HepG2 (cell line): ENCODE data around the gene SLC7A6OS. TPM values are rescaled to one million over a fixed set of nuclear protein-coding genes. Genes with fewer than 3 reads are reported as not detected.

Experiments
- CC2D1A ChIP-seq: sonication (generic); formaldehyde crosslinking; IDR thresholded peaks from 2 replicates; pipeline ENCODE4 v1.8.1; 2023; ENCODE audit warnings: mild to moderate bottlenecking, missing genetic modification reagents
- FOXO1 ChIP-seq: sonication (generic); formaldehyde crosslinking; IDR thresholded peaks from 2 replicates; pipeline ENCODE4 v1.4.0; 2020; ENCODE audit warnings: missing genetic modification reagents
- GTF3A ChIP-seq: sonication (generic); formaldehyde crosslinking; conservative IDR thresholded peaks from 2 replicates; pipeline ENCODE4 v1.4.0; 2020; ENCODE audit warnings: mild to moderate bottlenecking, missing genetic modification reagents
- HNRNPLL ChIP-seq: fragments of 200-400 bp; formaldehyde crosslinking; IDR thresholded peaks from 2 replicates; pipeline ENCODE4 v1.6.1; 2017; ENCODE audit warnings: mild to moderate bottlenecking, low read depth, low read length; ENCODE audit not compliant: poor library complexity, severe bottlenecking
- HOXD1 ChIP-seq: sonication (generic); formaldehyde crosslinking; IDR thresholded peaks from 2 replicates; pipeline ENCODE4 v1.5.0; 2020; ENCODE audit warnings: missing genetic modification reagents
- JARID2 ChIP-seq: sonication (generic); formaldehyde crosslinking; IDR thresholded peaks from 2 replicates; pipeline ENCODE4 v1.8.1; 2023; ENCODE audit warnings: missing genetic modification reagents, inconsistent platforms; ENCODE audit not compliant: insufficient replicate concordance
- MATR3 ChIP-seq: sonication (generic); formaldehyde crosslinking; IDR thresholded peaks from 2 replicates; pipeline ENCODE4 v1.4.0; 2020; ENCODE audit warnings: missing genetic modification reagents
- MTA1 ChIP-seq: sonication (generic); formaldehyde crosslinking; IDR thresholded peaks from 2 replicates; pipeline ENCODE4 v1.4.0; 2020; ENCODE audit warnings: missing genetic modification reagents, mild to moderate bottlenecking, borderline replicate concordance
- MXI1 ChIP-seq: IDR thresholded peaks from 3 replicates; pipeline ENCODE4 v1.6.1; 2012; ENCODE audit warnings: low read depth, low read length, inconsistent platforms, borderline replicate concordance
- NFATC3 ChIP-seq: sonication (generic); formaldehyde crosslinking; IDR thresholded peaks from 2 replicates; pipeline ENCODE4 v1.5.1; 2020; ENCODE audit warnings: mild to moderate bottlenecking, missing genetic modification reagents
- NR2F6 ChIP-seq, 2 experiments: IDR thresholded peaks; 2 replicates each; pipeline ENCODE4 v1.6.1; 2016; ENCODE audit warnings: antibody characterized with exemption in 1 of 2, mild to moderate bottlenecking in 1 of 2
- RCOR2 ChIP-seq: IDR thresholded peaks from 2 replicates; pipeline ENCODE4 v1.6.1; 2016; ENCODE audit warnings: missing biosample characterization, missing genetic modification reagents
- REPIN1 ChIP-seq: sonication (generic); formaldehyde crosslinking; IDR thresholded peaks from 2 replicates; pipeline ENCODE4 v1.8.0; 2022; ENCODE audit warnings: missing genetic modification reagents, low read depth, mild to moderate bottlenecking, borderline replicate concordance
- REXO4 ChIP-seq: sonication (generic); formaldehyde crosslinking; IDR thresholded peaks from 2 replicates; pipeline ENCODE4 v1.8.0; 2022; ENCODE audit warnings: missing genetic modification reagents, mild to moderate bottlenecking, borderline replicate concordance
- ZNF570 ChIP-seq: sonication (generic); formaldehyde crosslinking; IDR thresholded peaks from 2 replicates; pipeline ENCODE4 v1.4.0; 2020; ENCODE audit warnings: mild to moderate bottlenecking, missing genetic modification reagents, borderline replicate concordance
- ZNF577 ChIP-seq: sonication (generic); formaldehyde crosslinking; IDR thresholded peaks from 2 replicates; pipeline ENCODE4 v1.4.0; 2020; ENCODE audit warnings: mild to moderate bottlenecking, low read depth, missing genetic modification reagents, borderline replicate concordance
- ZNF678 ChIP-seq: sonication (generic); formaldehyde crosslinking; IDR thresholded peaks from 2 replicates; pipeline ENCODE4 v1.4.0; 2020; ENCODE audit warnings: mild to moderate bottlenecking, missing genetic modification reagents
- polyA plus RNA-seq, 8 experiments: library from polyadenylated mRNA; depleted of rRNA in 3 of 8; stranded (reverse) in 7 of 8; unstranded in 1 of 8; fragments of >200 nt; fragmentation: Illumina TruSeq in 4 of 8; extraction: Trizol in 4 of 8; gene quantifications; 2 replicates each; pipeline versions ENCODE4 v1.2.1 to v1.2.3, GENCODE V29; 2011 to 2016; ENCODE audit warnings: low read depth in 4 of 8, missing spikeins in 1 of 8, mixed read lengths in 1 of 8; ENCODE audit not compliant: insufficient read depth in 1 of 8
- total RNA-seq, 5 experiments: library from RNA; depleted of rRNA; stranded (reverse); fragments of >200 nt; fragmentation: Illumina TruSeq; extraction: Trizol; gene quantifications; 2 replicates each; pipeline ENCODE4 v1.2.3, GENCODE V29; 2016; ENCODE audit warnings: low read depth in 1 of 5
- TF ChIP-seq, protein P1 (sequence below): sonication (generic); formaldehyde crosslinking; IDR thresholded peaks from 2 replicates; pipeline ENCODE4 v1.8.1; 2022; ENCODE audit warnings: mild to moderate bottlenecking, missing genetic modification reagents
- TF ChIP-seq, protein P2 (sequence below): sonication (generic); formaldehyde crosslinking; IDR thresholded peaks from 2 replicates; pipeline ENCODE4 v1.4.0; 2020; ENCODE audit warnings: missing genetic modification reagents, mild to moderate bottlenecking, borderline replicate concordance
- TF ChIP-seq, protein P3 (sequence below): sonication (generic); formaldehyde crosslinking; IDR thresholded peaks from 2 replicates; pipeline ENCODE4 v1.8.0; 2022; ENCODE audit warnings: mild to moderate bottlenecking, missing genetic modification reagents, borderline replicate concordance
- TF ChIP-seq, protein P4 (sequence below): sonication (generic); formaldehyde crosslinking; IDR thresholded peaks from 2 replicates; pipeline ENCODE4 v1.4.0; 2020; ENCODE audit warnings: mild to moderate bottlenecking, missing genetic modification reagents
- TF ChIP-seq, protein P5 (sequence below), 2 experiments: fragments of 450-650 bp in 1 of 2; sonication (generic) in 1 of 2; formaldehyde crosslinking; IDR thresholded peaks; 2 replicates each; pipeline versions ENCODE4 v1.5.0 to v1.8.0; 2020 to 2022; ENCODE audit warnings: mild to moderate bottlenecking in 1 of 2, missing genetic modification reagents in 1 of 2

The SLC7A6OS gene
- total and polyA plus RNA-seq, 2 of the 13 experiments (the other 11 are each of a cell fraction or from before 2014, with no cell fraction given): 11.2 to 21.5 TPM

DNA sequence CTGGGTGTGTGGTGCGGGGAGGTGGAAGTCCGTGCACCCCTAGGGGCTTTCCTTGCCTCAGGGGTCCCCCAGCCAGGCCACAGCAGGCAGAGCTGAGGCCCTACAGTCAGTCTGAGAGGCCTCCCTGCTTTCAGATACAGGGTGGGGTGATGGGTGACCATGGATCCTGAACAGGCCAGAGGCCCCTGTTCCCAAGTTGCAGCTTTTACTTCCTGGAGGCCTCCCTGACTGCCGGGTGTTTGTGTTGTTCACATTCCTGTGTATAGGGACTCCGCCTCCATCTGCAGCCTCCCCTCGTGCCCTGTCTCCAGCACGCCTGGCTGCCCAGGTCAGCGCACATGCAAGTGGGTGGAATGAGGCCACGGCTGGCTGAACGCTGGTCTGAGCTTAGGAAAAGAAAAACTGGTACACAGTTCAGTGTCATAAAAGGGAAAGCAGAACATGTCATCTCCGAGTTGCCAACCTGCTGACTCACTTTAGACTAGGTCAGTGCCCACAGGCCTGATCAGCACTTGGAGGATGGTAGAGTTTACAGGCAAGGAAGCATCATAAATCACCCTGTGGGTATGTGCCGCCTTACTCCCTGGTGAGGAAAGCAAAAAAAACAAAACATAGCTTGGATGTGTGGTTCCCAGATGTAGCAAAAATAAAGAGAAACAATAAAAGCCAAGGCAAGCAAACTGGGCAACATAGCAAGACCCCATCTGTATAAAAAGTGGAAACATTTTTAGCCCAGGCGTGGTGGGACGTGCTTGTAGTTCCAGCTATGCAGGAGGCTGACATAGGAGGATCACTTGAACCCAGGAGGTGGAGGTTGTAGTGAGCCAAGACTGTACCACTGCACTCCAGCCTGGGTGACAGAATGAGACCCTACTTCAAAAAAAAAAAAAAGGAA, 52.6 kb downstream of the SLC7A6OS start (continued):
- TF ChIP-seq, protein P1, sequence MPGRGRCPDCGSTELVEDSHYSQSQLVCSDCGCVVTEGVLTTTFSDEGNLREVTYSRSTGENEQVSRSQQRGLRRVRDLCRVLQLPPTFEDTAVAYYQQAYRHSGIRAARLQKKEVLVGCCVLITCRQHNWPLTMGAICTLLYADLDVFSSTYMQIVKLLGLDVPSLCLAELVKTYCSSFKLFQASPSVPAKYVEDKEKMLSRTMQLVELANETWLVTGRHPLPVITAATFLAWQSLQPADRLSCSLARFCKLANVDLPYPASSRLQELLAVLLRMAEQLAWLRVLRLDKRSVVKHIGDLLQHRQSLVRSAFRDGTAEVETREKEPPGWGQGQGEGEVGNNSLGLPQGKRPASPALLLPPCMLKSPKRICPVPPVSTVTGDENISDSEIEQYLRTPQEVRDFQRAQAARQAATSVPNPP: no peak
- TF ChIP-seq HOXD1 (CRISPR knock-in tag) (peak; percentile 80; the same call in 1 of the 2 replicates), MXI1 (peak; percentile 74; the same call in 1 of the 3 replicates), MATR3 (CRISPR knock-in tag) (no peak), HNRNPLL (no peak), RCOR2 (CRISPR knock-in tag) (peak; percentile 82), ZNF570 (no peak), MTA1 (CRISPR knock-in tag) (peak; percentile 77; the same call in 1 of the 2 replicates), NR2F6 (IDR thresholded peaks at IDR 0.05) (peak; percentile 61), NR2F6 (CRISPR knock-in tag; IDR thresholded peaks at IDR 0.05) (peak; percentile 75; the same call in 1 of the 2 replicates), REXO4 (CRISPR knock-in tag) (no peak), ZNF678 (no peak), FOXO1 (CRISPR knock-in tag) (peak; percentile 88), CC2D1A (no peak), JARID2 (no peak), REPIN1 (peak; percentile 65), NFATC3 (no peak), GTF3A (no peak; the same call in 1 of the 2 replicates), ZNF577 (CRISPR knock-in tag) (no peak)
- TF ChIP-seq, protein P2, sequence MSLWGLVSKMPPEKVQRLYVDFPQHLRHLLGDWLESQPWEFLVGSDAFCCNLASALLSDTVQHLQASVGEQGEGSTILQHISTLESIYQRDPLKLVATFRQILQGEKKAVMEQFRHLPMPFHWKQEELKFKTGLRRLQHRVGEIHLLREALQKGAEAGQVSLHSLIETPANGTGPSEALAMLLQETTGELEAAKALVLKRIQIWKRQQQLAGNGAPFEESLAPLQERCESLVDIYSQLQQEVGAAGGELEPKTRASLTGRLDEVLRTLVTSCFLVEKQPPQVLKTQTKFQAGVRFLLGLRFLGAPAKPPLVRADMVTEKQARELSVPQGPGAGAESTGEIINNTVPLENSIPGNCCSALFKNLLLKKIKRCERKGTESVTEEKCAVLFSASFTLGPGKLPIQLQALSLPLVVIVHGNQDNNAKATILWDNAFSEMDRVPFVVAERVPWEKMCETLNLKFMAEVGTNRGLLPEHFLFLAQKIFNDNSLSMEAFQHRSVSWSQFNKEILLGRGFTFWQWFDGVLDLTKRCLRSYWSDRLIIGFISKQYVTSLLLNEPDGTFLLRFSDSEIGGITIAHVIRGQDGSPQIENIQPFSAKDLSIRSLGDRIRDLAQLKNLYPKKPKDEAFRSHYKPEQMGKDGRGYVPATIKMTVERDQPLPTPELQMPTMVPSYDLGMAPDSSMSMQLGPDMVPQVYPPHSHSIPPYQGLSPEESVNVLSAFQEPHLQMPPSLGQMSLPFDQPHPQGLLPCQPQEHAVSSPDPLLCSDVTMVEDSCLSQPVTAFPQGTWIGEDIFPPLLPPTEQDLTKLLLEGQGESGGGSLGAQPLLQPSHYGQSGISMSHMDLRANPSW (CRISPR knock-in tag): peak; percentile 83; the same call in 1 of the 2 replicates
- TF ChIP-seq, protein P3, sequence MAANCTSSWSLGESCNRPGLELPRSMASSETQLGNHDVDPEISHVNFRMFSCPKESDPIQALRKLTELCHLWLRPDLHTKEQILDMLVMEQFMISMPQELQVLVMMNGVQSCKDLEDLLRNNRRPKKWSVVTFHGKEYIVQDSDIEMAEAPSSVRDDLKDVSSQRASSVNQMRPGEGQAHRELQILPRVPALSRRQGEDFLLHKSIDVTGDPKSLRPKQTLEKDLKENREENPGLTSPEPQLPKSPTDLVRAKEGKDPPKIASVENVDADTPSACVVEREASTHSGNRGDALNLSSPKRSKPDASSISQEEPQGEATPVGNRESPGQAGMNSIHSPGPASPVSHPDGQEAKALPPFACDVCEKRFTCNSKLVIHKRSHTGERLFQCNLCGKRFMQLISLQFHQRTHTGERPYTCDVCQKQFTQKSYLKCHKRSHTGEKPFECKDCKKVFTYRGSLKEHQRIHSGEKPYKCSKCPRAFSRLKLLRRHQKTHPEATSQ (CRISPR knock-in tag): 0 out of 2 replicates have a peak, but pooled peaks have one; percentile 50
- TF ChIP-seq, protein P4, sequence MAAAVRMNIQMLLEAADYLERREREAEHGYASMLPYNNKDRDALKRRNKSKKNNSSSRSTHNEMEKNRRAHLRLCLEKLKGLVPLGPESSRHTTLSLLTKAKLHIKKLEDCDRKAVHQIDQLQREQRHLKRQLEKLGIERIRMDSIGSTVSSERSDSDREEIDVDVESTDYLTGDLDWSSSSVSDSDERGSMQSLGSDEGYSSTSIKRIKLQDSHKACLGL (CRISPR knock-in tag): peak; percentile 71; the same call in 1 of the 2 replicates
- TF ChIP-seq, protein P5, sequence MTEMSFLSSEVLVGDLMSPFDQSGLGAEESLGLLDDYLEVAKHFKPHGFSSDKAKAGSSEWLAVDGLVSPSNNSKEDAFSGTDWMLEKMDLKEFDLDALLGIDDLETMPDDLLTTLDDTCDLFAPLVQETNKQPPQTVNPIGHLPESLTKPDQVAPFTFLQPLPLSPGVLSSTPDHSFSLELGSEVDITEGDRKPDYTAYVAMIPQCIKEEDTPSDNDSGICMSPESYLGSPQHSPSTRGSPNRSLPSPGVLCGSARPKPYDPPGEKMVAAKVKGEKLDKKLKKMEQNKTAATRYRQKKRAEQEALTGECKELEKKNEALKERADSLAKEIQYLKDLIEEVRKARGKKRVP (CRISPR knock-in tag; IDR thresholded peaks at IDR 0.05): no peak
